HG03439 (cell line): ENCODE results near the gene OR1L6.

ENCODE experiments used
- ATAC-seq: cut with Tn5 transposase; IDR thresholded peaks from one replicate; pipeline ENCODE4 v1.9.1; 2021; ENCODE audit warnings: mild to moderate bottlenecking, moderate library complexity; ENCODE audit not compliant: unreplicated experiment

The OR1L6 gene, protein sequence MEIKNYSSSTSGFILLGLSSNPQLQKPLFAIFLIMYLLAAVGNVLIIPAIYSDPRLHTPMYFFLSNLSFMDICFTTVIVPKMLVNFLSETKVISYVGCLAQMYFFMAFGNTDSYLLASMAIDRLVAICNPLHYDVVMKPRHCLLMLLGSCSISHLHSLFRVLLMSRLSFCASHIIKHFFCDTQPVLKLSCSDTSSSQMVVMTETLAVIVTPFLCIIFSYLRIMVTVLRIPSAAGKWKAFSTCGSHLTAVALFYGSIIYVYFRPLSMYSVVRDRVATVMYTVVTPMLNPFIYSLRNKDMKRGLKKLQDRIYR

DNA sequence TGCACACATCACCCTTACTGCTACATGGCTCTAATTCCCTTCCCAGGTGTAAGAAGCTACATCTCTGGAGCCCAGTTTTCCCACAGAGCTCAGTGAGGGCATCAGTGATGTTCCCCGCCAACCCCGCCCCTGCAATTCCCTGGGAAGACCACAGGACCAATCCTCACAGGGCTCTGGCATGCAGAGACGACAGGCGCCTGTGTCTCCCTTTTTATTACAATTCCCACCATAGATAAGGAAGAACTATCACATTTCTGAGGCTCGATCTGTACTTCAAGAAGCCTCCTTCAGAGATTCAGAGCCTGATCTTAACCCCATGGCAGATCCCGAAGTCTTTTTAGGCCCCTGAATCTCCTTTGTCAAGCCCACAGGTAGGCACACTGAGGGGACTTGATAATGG lies at the start of gene OR1L6:
OR1L6 (plus strand) TSS at position 301 of the 400 bp plus-strand sequence. CDS start 7,545 bp downstream, outside the sequence.
- ATAC-seq: no peak

DNA sequence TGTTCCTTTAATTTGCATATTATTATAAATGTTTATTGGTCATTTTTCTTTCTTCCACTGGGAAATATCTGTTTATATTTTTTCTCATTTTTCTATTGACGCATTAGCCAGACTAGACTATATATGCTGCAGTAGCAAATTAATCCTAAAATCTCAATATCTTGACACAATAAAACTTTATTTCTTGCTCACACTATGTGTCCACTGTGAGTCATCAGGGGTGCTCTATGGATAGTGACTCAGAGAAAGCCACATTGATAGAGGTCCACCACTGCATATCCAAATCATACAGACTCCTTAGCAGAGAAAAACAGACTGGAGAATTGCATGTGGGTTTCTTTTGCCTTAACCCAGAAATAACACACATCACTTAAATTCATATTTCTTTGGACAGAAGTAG lies 46.4 kb upstream of the OR1L6 start:
- no peak for ATAC-seq

DNA sequence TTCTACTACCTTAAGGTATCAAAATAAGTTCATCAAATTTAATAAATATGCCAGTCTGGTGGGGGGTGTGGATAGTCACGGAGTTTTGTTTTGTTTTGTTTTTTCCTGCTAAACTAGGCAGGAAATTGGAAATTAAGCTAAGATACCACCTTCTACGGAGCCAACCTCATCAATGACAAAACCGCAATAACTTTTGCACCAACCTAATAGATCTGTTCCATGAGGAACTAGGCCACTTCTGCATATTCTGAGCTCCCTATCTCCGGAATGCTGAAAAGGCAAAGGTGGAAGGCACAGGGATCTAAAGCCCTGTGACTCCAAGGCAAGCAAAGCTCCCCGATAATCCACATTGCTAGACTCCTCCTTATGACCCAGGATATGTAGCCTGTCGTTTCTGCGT lies 24.1 kb upstream of the OR1L6 start:
- no peak for ATAC-seq

DNA sequence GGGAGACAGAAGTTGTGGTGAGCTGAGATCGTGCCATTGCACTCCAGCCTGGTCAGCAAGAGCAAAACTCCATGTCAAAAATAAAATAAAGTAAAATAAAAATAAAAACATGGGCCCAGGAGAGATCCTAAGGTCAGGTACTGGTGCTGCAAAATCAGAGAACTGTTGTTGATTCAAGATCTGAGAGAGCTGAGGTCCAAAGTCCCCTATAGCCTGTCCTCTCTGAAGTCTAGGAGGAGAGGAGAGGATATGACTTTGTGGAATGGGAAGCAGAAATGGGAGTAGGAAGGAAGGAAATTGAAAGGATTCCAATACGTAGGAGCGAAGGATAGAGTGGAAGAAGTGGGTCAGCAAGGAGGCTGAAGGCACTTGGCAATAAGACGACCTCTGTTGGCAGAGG lies 22.9 kb upstream of the OR1L6 start:
- ATAC-seq: no peak

DNA sequence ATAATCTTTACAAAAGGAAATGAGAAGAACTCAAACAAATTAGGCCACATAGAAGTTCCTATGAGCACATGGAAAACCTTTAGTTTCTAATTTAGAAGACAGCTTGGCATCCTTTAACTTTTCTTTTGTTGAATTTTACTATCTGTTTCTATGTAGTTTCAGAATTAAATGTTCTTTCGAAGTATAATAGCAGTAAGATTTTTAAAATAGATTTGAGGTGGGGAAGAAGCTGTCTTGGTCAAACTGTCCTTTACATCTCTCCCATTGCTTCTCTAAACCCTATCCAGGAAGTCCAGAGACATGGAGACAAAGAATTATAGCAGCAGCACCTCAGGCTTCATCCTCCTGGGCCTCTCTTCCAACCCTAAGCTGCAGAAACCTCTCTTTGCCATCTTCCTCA lies 18.4 kb upstream of the OR1L6 start, which contains the start of gene OR1L4:
OR1L4 (plus strand) TSS at position 301 of the 400 bp plus-strand sequence; CDS start at position 301, 0 bp downstream.
- ATAC-seq: no peak

DNA sequence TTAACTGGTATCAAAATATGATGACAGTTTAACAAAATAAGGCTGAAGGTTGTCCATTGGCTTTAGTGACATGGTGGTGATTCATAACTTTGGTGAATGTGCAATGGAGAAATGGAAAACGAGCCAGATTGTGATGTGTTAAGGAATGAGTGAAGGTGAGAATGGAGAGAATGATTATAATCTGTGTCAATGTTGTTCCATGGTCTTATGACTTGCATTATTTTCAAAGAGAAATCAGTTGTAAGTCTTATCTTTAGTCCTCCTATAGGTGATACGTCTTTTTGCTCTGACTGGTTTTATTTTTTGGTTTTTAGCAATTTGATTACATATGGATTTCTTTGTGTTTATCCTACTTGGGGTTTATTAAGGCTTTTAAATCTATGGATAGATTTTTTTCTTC lies 12.7 kb downstream of the OR1L6 start:
- ATAC-seq: no peak

DNA sequence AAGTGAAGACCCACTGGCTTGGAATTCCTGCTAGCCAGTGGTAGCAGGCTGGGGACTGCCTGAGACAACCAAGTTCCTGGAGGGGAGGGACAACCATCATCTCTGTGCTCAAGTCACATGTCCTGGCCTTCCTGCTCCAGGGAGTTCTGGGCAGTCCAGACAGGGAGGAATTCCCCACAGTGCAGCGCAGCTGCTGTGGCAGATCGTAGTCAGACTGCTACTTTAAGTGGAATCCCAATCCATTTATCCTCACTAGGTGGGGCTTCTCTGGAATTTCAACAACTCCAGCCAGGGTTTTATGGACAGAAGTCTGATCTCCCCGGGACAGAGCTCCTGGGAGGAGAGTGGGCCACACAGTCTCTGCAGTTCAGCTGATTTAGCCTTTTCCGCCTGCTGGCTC lies 25.7 kb downstream of the OR1L6 start:
- ATAC-seq: no peak

DNA sequence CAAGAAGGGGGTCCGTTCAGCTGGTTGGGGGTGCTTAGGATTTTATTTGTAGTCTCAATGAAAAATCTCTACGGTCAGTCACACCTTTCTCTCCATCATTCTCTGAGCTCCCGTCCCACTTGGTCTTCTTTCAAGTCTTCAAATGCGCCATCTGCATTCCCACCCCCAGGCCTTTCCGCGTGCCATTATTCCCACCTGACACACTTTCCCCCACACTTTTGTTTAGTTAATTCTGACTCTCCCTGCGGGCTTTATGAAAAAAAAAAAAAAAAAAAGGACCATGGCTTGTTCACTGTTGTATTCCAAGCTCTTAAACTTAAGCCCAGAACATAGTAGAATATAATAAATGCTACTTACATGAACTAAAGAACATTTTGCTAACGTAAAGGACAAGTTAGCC lies 34.9 kb downstream of the OR1L6 start:
- no peak for ATAC-seq

DNA sequence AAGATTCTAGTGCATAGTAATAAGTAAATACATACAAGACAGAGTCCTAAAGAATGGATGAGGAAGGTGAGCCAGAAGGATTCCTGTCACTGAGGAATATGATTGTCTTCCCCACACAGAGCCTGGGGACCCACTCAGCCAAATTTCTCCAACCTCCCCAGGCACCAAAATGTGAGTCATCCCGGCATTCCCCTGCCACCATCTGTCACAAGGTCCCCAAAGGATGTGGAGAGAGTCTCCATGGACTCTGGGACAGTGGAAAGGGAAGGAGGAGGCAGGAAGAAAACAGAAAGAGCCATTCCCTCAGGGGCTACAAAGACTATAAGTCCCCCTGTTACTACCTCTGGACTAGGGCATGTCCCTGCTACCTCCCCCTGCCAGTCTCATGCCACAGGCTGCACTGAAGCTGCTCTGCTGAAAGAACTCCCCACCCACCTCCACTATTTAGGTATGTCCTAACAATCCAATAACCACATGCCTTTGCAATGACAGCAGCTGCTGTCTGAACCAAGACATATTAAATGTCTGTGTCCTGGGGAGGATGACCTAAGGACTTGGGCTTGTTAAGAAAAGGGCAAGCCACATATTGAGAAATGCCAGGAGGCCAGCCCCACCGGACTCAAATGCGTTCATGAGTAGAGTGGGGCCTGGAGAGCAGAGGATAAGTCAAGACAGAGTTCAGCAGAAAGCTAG lies 36.0 kb downstream of the OR1L6 start:
- ATAC-seq: no peak

DNA sequence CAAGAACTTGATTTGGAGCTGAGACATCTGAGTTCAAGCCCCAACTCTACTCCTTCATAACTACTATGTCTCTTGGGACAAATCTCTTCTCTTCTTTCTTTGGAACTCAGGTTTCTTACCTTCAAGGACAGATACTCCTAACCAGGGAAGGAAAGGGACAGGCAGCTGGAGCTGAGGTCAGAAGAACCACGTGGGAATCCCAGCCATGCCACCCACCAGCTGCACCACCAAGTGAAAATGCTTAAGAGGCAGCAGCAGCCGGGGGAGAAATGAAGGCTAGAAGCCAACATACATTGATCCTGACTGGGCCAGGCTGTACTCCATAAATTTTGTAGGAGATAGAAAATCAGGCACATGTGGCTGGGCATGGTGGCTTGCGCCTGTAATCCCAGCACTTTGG lies 37.1 kb downstream of the OR1L6 start:
- ATAC-seq: no peak

DNA sequence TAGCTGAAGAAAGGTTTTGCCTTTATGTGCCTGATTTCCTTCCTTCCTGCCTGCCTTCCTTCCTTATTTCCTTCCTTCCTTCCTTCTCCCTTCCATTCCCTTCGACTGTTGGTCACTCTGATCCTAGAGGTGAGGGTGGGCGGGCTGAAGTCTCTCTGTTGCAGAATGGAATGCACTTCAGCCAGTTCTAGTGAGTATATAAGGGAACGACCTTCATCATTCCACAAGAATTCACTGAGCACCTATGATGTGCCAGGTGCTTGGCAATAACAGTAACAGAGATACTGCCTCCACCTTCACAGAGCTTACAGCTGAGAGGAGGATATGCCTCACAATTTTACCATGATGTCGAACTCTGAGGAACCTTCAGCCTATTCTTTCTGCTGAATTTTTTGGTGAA lies 37.9 kb downstream of the OR1L6 start:
- ATAC-seq: no peak

DNA sequence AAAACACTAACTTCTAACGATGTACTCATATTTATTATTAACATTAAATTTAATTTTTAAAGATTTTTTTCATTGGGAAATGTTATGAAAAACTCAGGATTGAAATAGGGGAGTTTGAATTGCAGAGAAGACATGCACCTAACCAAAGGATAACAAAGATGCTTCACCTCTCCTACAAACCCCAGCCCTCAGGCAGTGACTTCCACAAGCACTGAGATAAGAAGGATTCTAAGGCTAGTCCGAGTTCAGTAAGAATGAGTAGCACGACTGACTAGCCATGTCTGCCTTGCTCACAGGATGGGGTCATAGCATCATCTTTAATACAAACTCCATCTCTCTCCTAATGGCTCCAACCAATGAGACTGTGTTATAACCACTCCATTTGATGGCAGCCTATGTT lies 39.6 kb downstream of the OR1L6 start:
- no peak for ATAC-seq

DNA sequence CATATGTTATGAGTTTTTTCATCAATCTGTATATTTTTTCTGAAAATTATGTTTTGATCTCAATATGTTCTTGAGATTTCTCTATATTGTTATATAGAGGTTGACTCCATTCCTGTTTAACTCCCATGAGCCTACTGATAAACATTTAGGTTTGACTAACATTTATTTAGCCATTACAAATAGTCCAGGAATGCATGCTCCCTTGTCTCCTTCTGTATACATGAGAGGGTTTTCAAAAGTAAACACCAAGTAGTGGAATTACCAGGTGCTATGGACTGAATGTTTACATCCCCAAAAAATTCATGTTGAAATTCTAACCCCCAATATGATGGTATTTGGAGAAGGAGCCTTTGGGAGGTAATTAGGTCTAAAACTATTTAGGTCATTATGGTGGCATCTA lies 43.2 kb downstream of the OR1L6 start:
- ATAC-seq: no peak

DNA sequence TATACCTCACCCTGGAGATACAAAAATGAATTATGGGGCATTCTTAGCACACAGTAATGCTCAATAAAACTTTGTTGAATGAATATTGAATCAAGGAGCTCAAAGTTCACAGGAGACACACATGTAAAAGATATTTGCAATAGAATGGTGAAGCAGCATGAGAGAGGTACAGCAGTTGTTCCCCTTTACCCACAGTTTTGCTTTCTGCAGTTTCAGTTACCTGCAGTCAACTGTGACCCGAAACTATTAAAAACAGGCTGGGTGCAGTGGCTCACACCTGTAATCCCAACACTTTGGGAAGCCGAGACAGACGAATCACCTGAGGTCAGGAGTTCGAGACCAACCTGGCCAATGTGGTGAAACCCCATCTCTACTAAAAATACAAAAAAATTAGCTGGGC lies 44.2 kb downstream of the OR1L6 start:
- no peak for ATAC-seq

DNA sequence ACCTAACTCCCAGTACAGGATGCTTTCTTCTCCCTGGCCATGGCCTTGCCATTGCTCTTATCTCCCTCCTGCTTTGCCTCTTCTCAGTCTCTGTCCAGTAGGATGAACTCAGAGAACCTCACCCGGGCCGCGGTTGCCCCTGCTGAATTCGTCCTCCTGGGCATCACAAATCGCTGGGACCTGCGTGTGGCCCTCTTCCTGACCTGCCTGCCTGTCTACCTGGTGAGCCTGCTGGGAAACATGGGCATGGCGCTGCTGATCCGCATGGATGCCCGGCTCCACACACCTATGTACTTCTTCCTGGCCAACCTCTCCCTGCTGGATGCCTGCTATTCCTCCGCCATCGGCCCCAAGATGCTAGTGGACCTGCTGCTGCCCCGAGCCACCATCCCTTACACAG lies 46.7 kb downstream of the OR1L6 start, which contains the start of gene OR5C1:
OR5C1 (plus strand) TSS at position 103 of the 400 bp plus-strand sequence; CDS start at position 103, 0 bp downstream.
- no peak for ATAC-seq

DNA sequence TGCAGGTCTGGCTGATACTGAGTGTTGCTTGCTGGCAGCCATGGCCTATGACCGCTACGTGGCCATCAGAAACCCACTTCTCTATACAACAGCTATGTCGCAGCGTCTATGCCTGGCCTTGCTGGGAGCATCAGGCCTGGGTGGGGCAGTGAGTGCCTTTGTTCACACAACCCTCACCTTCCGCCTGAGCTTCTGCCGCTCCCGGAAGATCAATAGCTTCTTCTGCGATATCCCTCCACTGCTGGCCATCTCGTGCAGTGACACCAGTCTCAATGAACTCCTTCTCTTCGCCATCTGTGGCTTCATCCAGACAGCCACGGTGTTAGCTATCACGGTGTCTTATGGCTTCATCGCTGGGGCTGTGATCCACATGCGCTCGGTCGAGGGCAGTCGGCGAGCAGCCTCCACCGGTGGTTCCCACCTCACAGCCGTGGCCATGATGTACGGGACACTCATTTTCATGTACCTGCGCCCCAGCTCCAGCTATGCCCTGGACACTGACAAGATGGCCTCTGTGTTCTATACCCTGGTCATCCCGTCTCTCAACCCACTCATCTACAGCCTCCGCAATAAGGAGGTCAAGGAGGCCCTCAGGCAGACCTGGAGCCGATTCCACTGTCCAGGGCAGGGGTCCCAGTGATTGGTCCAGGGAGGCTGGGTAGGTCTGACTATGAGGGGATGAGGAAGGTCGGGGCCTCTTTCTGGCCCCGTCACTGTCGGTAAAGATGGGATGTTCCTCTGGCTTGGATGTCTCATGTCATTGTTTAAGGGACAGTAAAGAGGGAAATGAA lies 47.3 kb downstream of the OR1L6 start:
- no peak for ATAC-seq

DNA sequence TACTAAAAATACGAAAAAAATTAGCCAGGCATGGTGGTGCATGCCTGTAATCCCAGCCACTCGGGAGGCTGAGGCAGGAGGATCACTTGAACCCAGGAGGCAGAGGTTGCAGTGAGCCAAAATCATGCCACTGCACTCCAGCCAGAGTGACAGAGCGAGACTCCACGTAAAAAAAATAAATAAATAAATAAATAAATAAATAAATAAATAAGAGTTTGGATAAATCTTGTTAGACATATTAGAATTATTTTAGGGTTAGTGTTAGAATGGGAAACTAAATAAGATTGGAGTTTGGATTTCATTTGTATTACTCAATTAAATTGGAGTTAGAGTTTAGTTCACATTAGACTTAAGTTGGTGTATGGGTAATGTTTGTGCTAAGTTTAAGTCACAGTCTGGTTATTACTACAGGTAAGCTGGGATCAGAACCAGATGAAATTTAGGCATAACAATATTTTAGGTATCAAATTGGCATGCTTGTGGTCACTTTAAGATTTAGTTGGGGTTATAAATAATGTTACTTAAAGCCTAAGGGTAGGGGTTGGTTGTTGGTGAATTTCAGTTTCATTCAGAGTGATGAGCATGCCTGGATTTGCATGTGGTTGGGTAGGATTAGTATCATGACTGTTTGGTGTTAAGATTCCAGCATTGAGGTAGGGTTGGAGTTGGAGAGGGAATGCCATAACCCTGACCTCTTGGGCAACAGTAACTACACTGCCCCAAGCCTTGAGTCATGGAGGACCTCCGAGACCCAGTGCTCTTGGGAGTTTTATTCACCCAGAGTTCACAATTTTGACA lies 50.0 kb downstream of the OR1L6 start:
- no peak for ATAC-seq

DNA sequence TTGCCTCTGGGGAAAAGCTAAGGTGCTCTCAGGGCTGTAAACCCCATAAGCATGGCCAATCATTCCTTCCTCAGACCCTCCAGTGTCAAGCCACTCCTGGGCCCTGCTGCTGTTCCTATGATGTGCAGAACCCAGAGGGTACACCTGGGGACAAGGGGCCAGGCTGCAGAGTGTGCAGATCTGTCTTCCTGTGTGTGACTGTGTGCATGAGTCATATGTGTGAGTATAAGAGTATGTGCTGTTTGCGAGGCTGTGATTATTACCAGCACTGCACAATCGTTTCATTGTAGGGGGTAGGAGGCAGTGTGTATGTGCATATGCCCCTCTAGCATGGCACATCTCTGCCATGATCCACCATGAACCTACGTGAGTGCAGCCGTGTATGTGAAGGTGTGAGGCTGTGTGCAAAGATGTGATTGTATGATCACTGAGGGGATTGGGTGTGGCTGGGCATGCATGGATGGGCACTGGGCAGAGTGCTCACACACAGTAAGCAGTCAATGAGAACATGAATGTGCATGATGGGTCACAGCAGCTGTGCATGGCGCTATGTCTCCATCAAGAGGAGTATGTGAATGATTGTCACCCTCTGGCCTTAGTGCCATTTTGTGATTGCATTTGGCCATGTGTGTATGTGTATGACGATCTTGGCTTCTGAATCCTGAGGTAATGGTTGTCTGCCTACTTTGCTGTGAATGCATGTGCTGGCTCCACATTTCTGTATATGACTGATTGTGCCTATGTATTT lies 55.4 kb downstream of the OR1L6 start:
- no peak for ATAC-seq
